ENCODE results near the gene CDC42BPA. TPM values are rescaled to one million over a fixed set of nuclear protein-coding genes. Genes with fewer than 3 reads are reported as not detected.

CDC42BPA gene
- total and polyA plus RNA-seq, 9 of the 15 experiments (the other 6 are each of a cell fraction or from before 2014, with no cell fraction given): 8.0 to 77.5 (median 52.1) TPM

GRCh38 chr1:227318016-227318852, at the start of gene CDC42BPA (continued):
- TF ChIP-seq ZBTB11 (CRISPR knock-in tag; IDR thresholded peaks at IDR 0.05) (0 out of 6 replicates have a peak, but pooled peaks of 1 of the 3 experiments have one; percentile 43), IRF1 (CRISPR knock-in tag; IDR thresholded peaks at IDR 0.05; ENCODE audit: borderline replicate concordance) (no peak), MXD1 (CRISPR knock-in tag; IDR thresholded peaks at IDR 0.05; ENCODE audit: borderline replicate concordance, poor library complexity, severe bottlenecking) (no peak), SRSF9 (IDR thresholded peaks at IDR 0.05; ENCODE audit: borderline replicate concordance, low read depth, low read length) (no peak), DMBX1 (CRISPR knock-in tag; IDR thresholded peaks at IDR 0.05; ENCODE audit: borderline replicate concordance) (0 out of 2 replicates have a peak, but pooled peaks have one; percentile 5), TSC22D4 (tag; IDR thresholded peaks at IDR 0.05) (no peak), FOSL1 (tag; conservative IDR thresholded peaks at IDR 0.05) (peak; percentile 52), TCF7L2 (IDR thresholded peaks at IDR 0.05; ENCODE audit: low read depth, low read length) (no peak), KHSRP (IDR thresholded peaks at IDR 0.05) (no peak), CCNT2 (IDR thresholded peaks at IDR 0.05; ENCODE audit: borderline replicate concordance, extremely low read depth, insufficient read length, low read depth, low read length) (no peak), ETV6 (IDR thresholded peaks at IDR 0.05; ENCODE audit: borderline replicate concordance in 1 of 2, low read depth in 2 of 2, low read length in 1 of 2) (0 out of 4 replicates have a peak, but pooled peaks of 1 of the 2 experiments have one; percentile 33), ETV6 (CRISPR knock-in tag; IDR thresholded peaks at IDR 0.05; ENCODE audit: borderline replicate concordance) (no peak), GATAD2A (IDR thresholded peaks at IDR 0.05) (peak; percentile 11; the same call in 1 of the 2 replicates), ZNF184 (CRISPR knock-in tag; IDR thresholded peaks at IDR 0.05) (no peak), ZNF584 (CRISPR knock-in tag; IDR thresholded peaks at IDR 0.05; ENCODE audit: low read depth) (no peak), ZNF175 (CRISPR knock-in tag; IDR thresholded peaks at IDR 0.05; ENCODE audit: low read depth) (peak; percentile 30; the same call in 1 of the 2 replicates), NR1H2 (CRISPR knock-in tag; IDR thresholded peaks at IDR 0.05) (no peak), CBFA2T2 (conservative IDR thresholded peaks at IDR 0.05) (no peak), ZNF79 (CRISPR knock-in tag; IDR thresholded peaks at IDR 0.05; ENCODE audit: low read depth) (no peak)
